ENCODE data around the gene PDHB. TPM values are rescaled to one million over a fixed set of nuclear protein-coding genes. Genes with fewer than 3 reads are reported as not detected.

PDHB gene
- total and polyA plus RNA-seq, 2 of the 13 experiments (the other 11 are each of a cell fraction or from before 2014, with no cell fraction given), result 108 to 153 TPM

DNA sequence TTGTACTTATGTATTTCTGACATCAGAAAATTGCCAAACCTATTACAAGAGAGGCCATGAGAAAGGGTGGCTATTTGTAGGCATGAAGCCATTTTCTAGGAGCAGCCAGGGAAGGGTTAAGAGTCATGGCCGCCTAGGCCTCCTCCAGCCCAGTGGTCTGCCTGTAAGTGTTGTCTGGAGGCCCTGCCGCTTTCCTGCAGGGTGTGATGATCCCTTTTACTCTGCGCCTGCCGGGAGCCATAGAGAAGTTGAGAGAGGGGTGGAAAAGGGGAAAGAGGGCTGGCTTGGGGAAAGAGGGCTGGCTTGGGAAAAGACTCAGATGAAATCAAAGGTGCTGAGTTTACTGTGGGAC lies 29.2 kb upstream of the PDHB start (continued):
- no peak for TF ChIP-seq ZNF782 (CRISPR knock-in tag; IDR thresholded peaks at IDR 0.05; ENCODE audit: borderline replicate concordance)
- 0 out of 2 replicates have a peak, but pooled peaks have one; percentile 21 for TF ChIP-seq MTF2 (CRISPR knock-in tag; IDR thresholded peaks at IDR 0.05; ENCODE audit: borderline replicate concordance)
- no peak for TF ChIP-seq ZNF780A (CRISPR knock-in tag; IDR thresholded peaks at IDR 0.05)
- no peak for TF ChIP-seq JDP2 (CRISPR knock-in tag; IDR thresholded peaks at IDR 0.05; ENCODE audit: borderline replicate concordance)
- TF ChIP-seq ATRX (CRISPR knock-in tag; IDR thresholded peaks at IDR 0.05; ENCODE audit: borderline replicate concordance), result no peak
- TF ChIP-seq PITX1 (CRISPR knock-in tag; IDR thresholded peaks at IDR 0.05), result no peak
- TF ChIP-seq KAT2B (IDR thresholded peaks at IDR 0.05; ENCODE audit: borderline replicate concordance, low read depth, low read length), result no peak
- no peak for TF ChIP-seq ZNF34 (CRISPR knock-in tag; IDR thresholded peaks at IDR 0.05; ENCODE audit: borderline replicate concordance)
- TF ChIP-seq ZKSCAN1 (IDR thresholded peaks at IDR 0.05; ENCODE audit: low read length), result no peak
- no peak for TF ChIP-seq PATZ1 (CRISPR knock-in tag; IDR thresholded peaks at IDR 0.05)
- no peak for TF ChIP-seq ZFP36L2 (CRISPR knock-in tag; IDR thresholded peaks at IDR 0.05)
- TF ChIP-seq ZFY (CRISPR knock-in tag; IDR thresholded peaks at IDR 0.05), result peak; percentile 66
- no peak for TF ChIP-seq NR2F6 (IDR thresholded peaks at IDR 0.05)
- TF ChIP-seq NR2F6 (CRISPR knock-in tag; IDR thresholded peaks at IDR 0.05), result no peak
- TF ChIP-seq ZMYM4 (CRISPR knock-in tag; IDR thresholded peaks at IDR 0.05), result peak; percentile 51; the same call in 1 of the 2 replicates
- peak; percentile 66 for TF ChIP-seq ZFX (CRISPR knock-in tag; IDR thresholded peaks at IDR 0.05; ENCODE audit: low read depth)
- no peak for TF ChIP-seq ZMAT5 (CRISPR knock-in tag; IDR thresholded peaks at IDR 0.05; ENCODE audit: borderline replicate concordance, low read depth)
- TF ChIP-seq, protein P1, sequence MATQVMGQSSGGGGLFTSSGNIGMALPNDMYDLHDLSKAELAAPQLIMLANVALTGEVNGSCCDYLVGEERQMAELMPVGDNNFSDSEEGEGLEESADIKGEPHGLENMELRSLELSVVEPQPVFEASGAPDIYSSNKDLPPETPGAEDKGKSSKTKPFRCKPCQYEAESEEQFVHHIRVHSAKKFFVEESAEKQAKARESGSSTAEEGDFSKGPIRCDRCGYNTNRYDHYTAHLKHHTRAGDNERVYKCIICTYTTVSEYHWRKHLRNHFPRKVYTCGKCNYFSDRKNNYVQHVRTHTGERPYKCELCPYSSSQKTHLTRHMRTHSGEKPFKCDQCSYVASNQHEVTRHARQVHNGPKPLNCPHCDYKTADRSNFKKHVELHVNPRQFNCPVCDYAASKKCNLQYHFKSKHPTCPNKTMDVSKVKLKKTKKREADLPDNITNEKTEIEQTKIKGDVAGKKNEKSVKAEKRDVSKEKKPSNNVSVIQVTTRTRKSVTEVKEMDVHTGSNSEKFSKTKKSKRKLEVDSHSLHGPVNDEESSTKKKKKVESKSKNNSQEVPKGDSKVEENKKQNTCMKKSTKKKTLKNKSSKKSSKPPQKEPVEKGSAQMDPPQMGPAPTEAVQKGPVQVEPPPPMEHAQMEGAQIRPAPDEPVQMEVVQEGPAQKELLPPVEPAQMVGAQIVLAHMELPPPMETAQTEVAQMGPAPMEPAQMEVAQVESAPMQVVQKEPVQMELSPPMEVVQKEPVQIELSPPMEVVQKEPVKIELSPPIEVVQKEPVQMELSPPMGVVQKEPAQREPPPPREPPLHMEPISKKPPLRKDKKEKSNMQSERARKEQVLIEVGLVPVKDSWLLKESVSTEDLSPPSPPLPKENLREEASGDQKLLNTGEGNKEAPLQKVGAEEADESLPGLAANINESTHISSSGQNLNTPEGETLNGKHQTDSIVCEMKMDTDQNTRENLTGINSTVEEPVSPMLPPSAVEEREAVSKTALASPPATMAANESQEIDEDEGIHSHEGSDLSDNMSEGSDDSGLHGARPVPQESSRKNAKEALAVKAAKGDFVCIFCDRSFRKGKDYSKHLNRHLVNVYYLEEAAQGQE (IDR thresholded peaks at IDR 0.05; ENCODE audit: borderline replicate concordance in 1 of 2, low read depth in 1 of 2, low read length in 2 of 2), result no peak
- no peak for TF ChIP-seq HNF4A (CRISPR knock-in tag; IDR thresholded peaks at IDR 0.05)
- TF ChIP-seq ZNF704 (CRISPR knock-in tag; IDR thresholded peaks at IDR 0.05; ENCODE audit: borderline replicate concordance), result no peak

All from HepG2 (cell line).